DOHH2 (cell line): ENCODE results near the gene SLC7A11.

Source experiments
- H3F3A ChIP-seq: fragments of 200-600 bp; sonication (generic), shearing (Covaris generic); 2 replicates; pipeline ENCODE4 v1.6.0; 2016; ENCODE audit warnings: antibody characterized with exemption, mild to moderate bottlenecking; ENCODE audit not compliant: control insufficient read depth, insufficient read depth
- H3K27ac ChIP-seq: fragments of 200-600 bp; sonication (generic); 2 replicates; pipeline ENCODE4 v1.5.1; 2014; ENCODE audit warnings: low read depth, mild to moderate bottlenecking, low read length, moderate library complexity
- H3K27me3 ChIP-seq: fragments of 200-600 bp; sonication (generic); 2 replicates; pipeline ENCODE4 v1.6.1; 2014; ENCODE audit warnings: mild to moderate bottlenecking, low read length, mixed read lengths; ENCODE audit not compliant: control insufficient read depth
- H3K36me3 ChIP-seq: fragments of 200-600 bp; sonication (generic); 2 replicates; pipeline ENCODE4 v1.6.1; 2014; ENCODE audit warnings: mild to moderate bottlenecking, low read length, moderate library complexity, mixed read lengths; ENCODE audit not compliant: control insufficient read depth
- H3K4me1 ChIP-seq: fragments of 200-600 bp; sonication (generic); 2 replicates; pipeline ENCODE4 v1.6.1; 2014; ENCODE audit warnings: mild to moderate bottlenecking, low read length, mixed read lengths; ENCODE audit not compliant: control insufficient read depth
- H3K4me2 ChIP-seq: fragments of 200-600 bp; sonication (generic); 2 replicates; pipeline ENCODE4 v1.6.0; 2014; ENCODE audit warnings: mild to moderate bottlenecking, low read length, moderate library complexity
- H3K4me3 ChIP-seq: fragments of 200-600 bp; sonication (generic); 2 replicates; pipeline ENCODE4 v1.5.1; 2014; ENCODE audit warnings: mild to moderate bottlenecking, low read length, mixed read lengths
- H3K79me2 ChIP-seq: fragments of 200-600 bp; sonication (generic); 2 replicates; pipeline ENCODE4 v1.6.1; 2014; ENCODE audit warnings: mild to moderate bottlenecking, low read length, mixed read lengths; ENCODE audit not compliant: control insufficient read depth
- H3K9me2 ChIP-seq: fragments of 200-600 bp; sonication (generic); replicated peaks from 2 replicates; pipeline ENCODE4 v1.6.1; 2014; ENCODE audit warnings: mild to moderate bottlenecking, low read length, mixed read lengths; ENCODE audit not compliant: control insufficient read depth
- H3K9me3 ChIP-seq: fragments of 200-600 bp; sonication (generic); 2 replicates; pipeline ENCODE4 v1.6.1; 2014; ENCODE audit warnings: antibody characterized with exemption, low read length, mixed read lengths; ENCODE audit not compliant: control insufficient read depth, insufficient read depth
- H4K20me1 ChIP-seq: fragments of 200-600 bp; sonication (generic); 2 replicates; pipeline ENCODE4 v1.6.0; 2014; ENCODE audit warnings: low read depth, mild to moderate bottlenecking, antibody characterized with exemption, low read length, moderate library complexity; ENCODE audit not compliant: control insufficient read depth, insufficient read depth
- CTCF ChIP-seq: fragments of 200-600 bp; sonication (generic); IDR thresholded peaks from one replicate; pipeline ENCODE4 v1.5.1; 2014; ENCODE audit warnings: antibody characterized with exemption, mild to moderate bottlenecking, low read depth, low read length; ENCODE audit not compliant: poor library complexity, severe bottlenecking
- EZH2phosphoT487 ChIP-seq: fragments of 200-600 bp; sonication (generic); IDR thresholded peaks from 2 replicates; pipeline ENCODE4 v1.6.1; 2017; ENCODE audit warnings: borderline replicate concordance, mild to moderate bottlenecking, antibody characterized with exemption, low read length, moderate library complexity, mixed read lengths

Gene SLC7A11

GRCh38 chr4:138163171-138163570 is 79.0 kb downstream of the SLC7A11 start:
- Histone ChIP-seq H3K36me3 (no peaks in the 10 kb centered on the region), H3K9me2 (no peaks in the 10 kb centered on the region), H3K27ac (no peak overlapping the region), H3K27me3 (no peaks in the 10 kb centered on the region; the same call in 1 of the 2 replicates), H4K20me1 (no peaks in the 10 kb centered on the region), H3K4me2 (no peak overlapping the region), H3K9me3 (no peaks in the 10 kb centered on the region), H3K4me3 (no peak overlapping the region), H3F3A (no peaks in the 10 kb centered on the region), H3K79me2 (no peaks in the 10 kb centered on the region), H3K4me1 (no peaks in the 10 kb centered on the region)
- TF ChIP-seq CTCF: no peak
- TF ChIP-seq EZH2phosphoT487: no peak

GRCh38 chr4:138162259-138162658 is 79.9 kb downstream of the SLC7A11 start:
- Histone ChIP-seq H3K4me3 (no peak overlapping the region), H3K79me2 (no peaks in the 10 kb centered on the region), H3K27ac (no peak overlapping the region), H3K36me3 (no peaks in the 10 kb centered on the region), H3K4me1 (no peaks in the 10 kb centered on the region), H3F3A (no peaks in the 10 kb centered on the region), H3K27me3 (no peaks in the 10 kb centered on the region; the same call in 1 of the 2 replicates), H4K20me1 (no peaks in the 10 kb centered on the region), H3K4me2 (no peak overlapping the region), H3K9me2 (no peaks in the 10 kb centered on the region), H3K9me3 (no peaks in the 10 kb centered on the region)
- TF ChIP-seq CTCF (no peak), EZH2phosphoT487 (no peak)

GRCh38 chr4:138161351-138161750 is 80.8 kb downstream of the SLC7A11 start:
- Histone ChIP-seq H3K36me3 (no peaks in the 10 kb centered on the region), H3K27me3 (no peaks in the 10 kb centered on the region; the same call in 1 of the 2 replicates), H3F3A (no peaks in the 10 kb centered on the region), H3K4me3 (no peak overlapping the region), H3K4me2 (no peak overlapping the region), H3K9me2 (no peaks in the 10 kb centered on the region), H3K27ac (no peak overlapping the region), H4K20me1 (no peaks in the 10 kb centered on the region), H3K9me3 (no peaks in the 10 kb centered on the region), H3K4me1 (no peaks in the 10 kb centered on the region), H3K79me2 (no peaks in the 10 kb centered on the region)
- no peak for TF ChIP-seq CTCF
- TF ChIP-seq EZH2phosphoT487: no peak
